Natural killer cell (primary cell): ENCODE measurements around the gene PRRT1. TPM values are rescaled to one million over a fixed set of nuclear protein-coding genes. Genes with fewer than 3 reads are reported as not detected.
"Not testable (repeated sequence)": the region's sequence is repeated elsewhere in the genome, so short reads cannot be mapped to it uniquely, and the experiment has no call there.

Source experiments
- ATAC-seq, 3 donors: fragments of 150-1000 bp in 2 of 3; fragments of 200-7000 bp in 1 of 3; cut with Tn5 transposase; 1 replicate in 1 of 3; 2 replicates in 2 of 3; pipeline ENCODE4 v1.10.0; 2021; ENCODE audit warnings: mild to moderate bottlenecking in 2 of 3, moderate library complexity in 2 of 3
- DNase-seq, 2 donors: peaks; one replicate each; pipeline versions ENCODE4 v3.0.0 to v3.0.0-alpha.2; 2013 to 2021; ENCODE audit warnings: mixed read lengths in 1 of 2
- H3K27ac ChIP-seq: one replicate; pipeline ENCODE4 v1.5.1; 2013; ENCODE audit warnings: mild to moderate bottlenecking, low read length
- H3K27me3 ChIP-seq: one replicate; pipeline ENCODE4 v1.6.1; 2013; ENCODE audit warnings: low read length; ENCODE audit not compliant: control insufficient read depth, insufficient read depth
- H3K36me3 ChIP-seq: one replicate; pipeline ENCODE4 v1.6.1; 2013; ENCODE audit warnings: low read length; ENCODE audit not compliant: control insufficient read depth, insufficient read depth
- H3K4me1 ChIP-seq: one replicate; pipeline ENCODE4 v1.6.1; 2013; ENCODE audit warnings: low read length; ENCODE audit not compliant: control insufficient read depth, insufficient read depth
- H3K4me3 ChIP-seq: one replicate; pipeline ENCODE4 v1.5.1; 2013; ENCODE audit warnings: low read length
- H3K9me3 ChIP-seq: one replicate; pipeline ENCODE4 v1.6.1; 2013; ENCODE audit warnings: low read length; ENCODE audit not compliant: control insufficient read depth, insufficient read depth
- H3K27ac Mint-ChIP-seq, 2 donors: one replicate each; pipeline ENCODE4 v1.8.0; 2022; ENCODE audit warnings: mild to moderate bottlenecking in 2 of 2, mixed read lengths in 2 of 2, moderate library complexity in 1 of 2
- H3K27me3 Mint-ChIP-seq, 2 donors: one replicate each; pipeline ENCODE4 v1.8.0; 2022; ENCODE audit warnings: low read depth in 2 of 2, mixed read lengths in 2 of 2
- H3K36me3 Mint-ChIP-seq: one replicate; pipeline ENCODE4 v1.8.0; 2022; ENCODE audit warnings: mixed read lengths
- H3K4me1 Mint-ChIP-seq, 2 donors: one replicate each; pipeline ENCODE4 v1.8.0; 2022; ENCODE audit warnings: mixed read lengths in 2 of 2
- H3K4me3 Mint-ChIP-seq: one replicate; pipeline ENCODE4 v1.8.0; 2022; ENCODE audit warnings: mild to moderate bottlenecking, moderate library complexity, mixed read lengths
- H3K9me3 Mint-ChIP-seq, 2 donors: one replicate each; pipeline ENCODE4 v1.8.0; 2022; ENCODE audit warnings: mixed read lengths in 2 of 2
- WGBS: methylation state at CpG from one replicate; pipeline ENCODE4 v1.1.7; 2013; ENCODE audit warnings: missing lambda C conversion rate; ENCODE audit not compliant: insufficient coverage; 5-methylcytosine and 5-hydroxymethylcytosine counted together
- intact Hi-C: fragments of 100-400 bp; cut with micrococcal nuclease; formaldehyde crosslinking; loops from one replicate; pipeline ENCODE4 v1.14.2; 2022
- total RNA-seq, 4 donors: library from RNA; stranded (reverse); fragments of 120-200 nt in 1 of 4; gene quantifications; one replicate each; pipeline versions ENCODE4 v1.2.3 to v1.2.4, GENCODE V29; 2013 to 2022
- TF ChIP-seq, protein P1 (sequence below): fragments of 200-600 bp; IDR thresholded peaks from one replicate; pipeline ENCODE4 v1.8.0; 2022; ENCODE audit warnings: antibody characterized with exemption

PRRT1 gene
- total RNA-seq, 3 donors from 2014 or later (not counting 1 experiment from before 2014, with no cell fraction given): 0.38 to 0.63 (median 0.54) TPM

DNA sequence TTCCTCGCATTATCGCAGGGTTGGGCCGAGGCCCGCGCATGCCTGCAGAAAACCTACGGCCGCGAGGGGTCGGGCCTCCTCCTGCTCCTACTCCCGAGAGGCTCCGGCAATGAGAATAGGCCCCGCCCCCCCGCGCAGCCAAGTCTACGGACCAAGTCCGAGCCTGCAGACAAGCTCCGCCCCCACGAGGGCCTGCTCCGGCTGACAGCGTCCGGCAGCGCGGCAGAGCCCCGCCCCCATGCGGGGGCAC is 43.8 kb upstream of the PRRT1 start:
- DNase-seq (peak; percentile 99), ATAC-seq (peak; percentile 79 to 94 (median 82))
- peak overlapping the region; percentile 99 for H3K27ac Mint-ChIP-seq
- no peaks in the 10 kb centered on the region for H3K9me3 Mint-ChIP-seq
- H3K36me3 ChIP-seq: peaks cover 7% of the 10 kb centered on the region
- H3K36me3 Mint-ChIP-seq: no peaks in the 10 kb centered on the region
- TF ChIP-seq, protein P1, sequence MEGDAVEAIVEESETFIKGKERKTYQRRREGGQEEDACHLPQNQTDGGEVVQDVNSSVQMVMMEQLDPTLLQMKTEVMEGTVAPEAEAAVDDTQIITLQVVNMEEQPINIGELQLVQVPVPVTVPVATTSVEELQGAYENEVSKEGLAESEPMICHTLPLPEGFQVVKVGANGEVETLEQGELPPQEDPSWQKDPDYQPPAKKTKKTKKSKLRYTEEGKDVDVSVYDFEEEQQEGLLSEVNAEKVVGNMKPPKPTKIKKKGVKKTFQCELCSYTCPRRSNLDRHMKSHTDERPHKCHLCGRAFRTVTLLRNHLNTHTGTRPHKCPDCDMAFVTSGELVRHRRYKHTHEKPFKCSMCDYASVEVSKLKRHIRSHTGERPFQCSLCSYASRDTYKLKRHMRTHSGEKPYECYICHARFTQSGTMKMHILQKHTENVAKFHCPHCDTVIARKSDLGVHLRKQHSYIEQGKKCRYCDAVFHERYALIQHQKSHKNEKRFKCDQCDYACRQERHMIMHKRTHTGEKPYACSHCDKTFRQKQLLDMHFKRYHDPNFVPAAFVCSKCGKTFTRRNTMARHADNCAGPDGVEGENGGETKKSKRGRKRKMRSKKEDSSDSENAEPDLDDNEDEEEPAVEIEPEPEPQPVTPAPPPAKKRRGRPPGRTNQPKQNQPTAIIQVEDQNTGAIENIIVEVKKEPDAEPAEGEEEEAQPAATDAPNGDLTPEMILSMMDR: peak; percentile 36
- H3K4me3 ChIP-seq: no peak overlapping the region
- H3K27me3 Mint-ChIP-seq: no peaks in the 10 kb centered on the region
- intact Hi-C loops: loop anchor here (1.0 to 10.0 kb wide), 6 partner anchors 17 to 777 kb away; partner anchors contain the start of genes ATF6B, DXO, PPT2 and PSMB8
- H3K9me3 ChIP-seq: no peaks in the 10 kb centered on the region
- H3K27ac ChIP-seq: peak overlapping the region; percentile 100
- H3K27me3 ChIP-seq: no peaks in the 10 kb centered on the region
- peaks cover 46 to 67% of the 10 kb centered on the region in 2 donors for H3K4me1 Mint-ChIP-seq
- H3K4me3 Mint-ChIP-seq: peak overlapping the region; percentile 98
- peaks cover 61% of the 10 kb centered on the region for H3K4me1 ChIP-seq
- WGBS: under 1% methylated on average over 25 of the region's 25 CpGs

DNA sequence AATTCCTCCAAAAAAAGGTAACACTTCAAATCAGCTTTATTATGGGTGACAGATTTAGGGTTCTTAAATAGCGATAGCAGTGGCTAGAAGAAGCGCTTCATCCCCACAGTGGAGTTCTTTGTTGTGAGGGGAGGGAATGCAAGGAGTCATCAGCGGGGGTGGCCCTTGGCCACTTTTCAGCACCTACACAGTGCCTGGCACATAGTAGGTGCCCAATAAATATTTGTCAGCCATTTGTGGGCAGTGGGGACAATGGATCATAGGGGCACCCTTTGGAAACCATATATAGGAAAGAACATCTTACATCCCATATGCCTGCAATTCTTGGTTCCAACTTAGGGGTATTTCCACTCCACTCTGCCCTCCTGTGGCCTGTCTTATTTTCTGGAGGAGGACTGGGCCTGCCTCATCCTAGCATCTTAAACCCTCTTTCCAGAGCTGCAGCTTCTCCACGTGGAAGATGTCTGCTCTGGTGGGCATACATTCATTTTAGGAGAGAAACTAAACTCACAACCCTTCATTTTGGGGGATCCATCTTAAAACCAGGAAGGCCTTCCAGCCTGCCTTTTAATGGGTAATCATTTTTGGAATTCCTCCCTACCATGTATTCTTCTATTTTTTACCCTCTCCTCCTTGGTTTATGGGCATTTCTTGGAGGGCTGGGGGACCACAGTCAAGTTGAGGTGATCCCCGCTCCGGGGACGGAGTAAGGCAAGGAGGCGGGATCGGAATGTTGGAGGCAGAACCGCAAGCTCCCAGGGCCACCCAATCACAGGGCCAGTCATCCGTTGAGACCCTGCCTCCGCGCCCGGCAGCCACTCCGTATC is 43.3 kb upstream of the PRRT1 start:
- Histone ChIP-seq H3K36me3 (peaks cover 7% of the 10 kb centered on the region), H3K4me3 (peak overlapping the region; percentile 31), H3K27me3 (no peaks in the 10 kb centered on the region), H3K4me1 (peaks cover 65% of the 10 kb centered on the region), H3K9me3 (no peaks in the 10 kb centered on the region), H3K27ac (peak overlapping the region; percentile 82)
- WGBS: 13% methylated on average over 14 of the region's 15 CpGs
- no peak for ATAC-seq
- Mint-ChIP-seq H3K36me3 (no peaks in the 10 kb centered on the region), H3K4me1 (peaks cover 50 to 71% of the 10 kb centered on the region in 2 donors), H3K4me3 (peak overlapping the region; percentile 98), H3K27me3 (no peaks in the 10 kb centered on the region), H3K27ac (peak overlapping the region; percentile 99), H3K9me3 (no peaks in the 10 kb centered on the region)
- TF ChIP-seq, protein P1: peak; percentile 61
- peak; percentile 25 to 70 for DNase-seq
- intact Hi-C loops: loop anchor here (1.0 to 10.0 kb wide), 6 partner anchors 17 to 777 kb away; partner anchors contain the start of genes ATF6B, DXO, PPT2 and PSMB8

DNA sequence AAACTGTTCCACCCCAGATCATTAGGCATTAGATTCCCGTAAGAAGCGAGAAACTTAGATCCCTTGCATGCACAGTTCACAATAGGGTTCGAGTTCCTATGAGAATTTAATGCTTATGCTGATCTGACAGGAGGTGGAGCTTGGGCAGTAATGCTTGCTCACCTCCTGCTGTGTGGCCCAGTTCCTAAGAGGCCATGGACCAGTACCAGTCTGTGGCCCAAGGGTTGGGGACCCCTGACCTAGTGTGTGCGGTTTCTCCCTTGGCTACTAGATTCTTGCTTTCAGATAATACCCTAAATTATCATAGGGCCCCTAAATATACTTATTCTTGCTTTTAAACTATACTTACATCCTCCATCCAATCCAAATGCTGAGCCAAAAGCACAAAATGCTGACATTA is 42.6 kb upstream of the PRRT1 start:
- Mint-ChIP-seq H3K4me1 (peaks cover 51 to 73% of the 10 kb centered on the region in 2 donors), H3K27ac (peak overlapping the region; percentile 99), H3K9me3 (no peaks in the 10 kb centered on the region), H3K36me3 (no peaks in the 10 kb centered on the region), H3K4me3 (peak overlapping the region; percentile 98), H3K27me3 (no peaks in the 10 kb centered on the region)
- Histone ChIP-seq H3K27me3 (no peaks in the 10 kb centered on the region), H3K4me3 (no peak overlapping the region), H3K27ac (peak overlapping the region; percentile 82), H3K4me1 (peaks cover 67% of the 10 kb centered on the region), H3K9me3 (no peaks in the 10 kb centered on the region), H3K36me3 (peaks cover 7% of the 10 kb centered on the region)
- TF ChIP-seq, protein P1: no peak
- DNase-seq (no peak), ATAC-seq (no peak)
- WGBS: 97% methylated on average over 4 of the region's 4 CpGs
- intact Hi-C loops: loop anchor here (10.0 kb wide), 1 partner anchor 220 kb away; the partner anchor contains the start of gene DXO

DNA sequence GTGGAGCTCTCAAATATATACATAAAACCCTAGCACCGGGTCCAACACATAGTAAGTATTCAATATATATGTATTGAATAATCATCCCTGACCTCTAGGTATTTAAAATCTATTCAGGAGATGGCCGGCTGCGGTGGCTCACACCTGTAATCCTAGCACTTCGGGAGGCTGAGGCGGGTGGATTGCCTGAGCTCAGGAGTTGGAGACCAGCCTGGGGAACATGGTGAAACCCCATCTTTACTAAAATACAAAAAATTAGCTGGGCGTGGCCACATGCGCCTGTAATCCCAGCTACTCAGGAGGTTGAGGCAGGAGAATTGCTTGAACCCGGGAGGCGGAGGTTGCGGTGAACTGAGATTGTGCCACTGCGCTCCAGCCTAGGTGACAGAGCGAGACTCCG is 41.4 kb upstream of the PRRT1 start:
- not testable (repeated sequence) for H3K36me3 ChIP-seq, H3K9me3 Mint-ChIP-seq, H3K27me3 Mint-ChIP-seq, H3K36me3 Mint-ChIP-seq, DNase-seq, ATAC-seq, H3K9me3 ChIP-seq, H3K27me3 ChIP-seq
- 71% methylated on average over 8 of the region's 13 CpGs for WGBS
- peaks cover 62 to 84% of the 10 kb centered on the region in 2 donors for H3K4me1 Mint-ChIP-seq
- peak overlapping the region; percentile 99 for H3K27ac Mint-ChIP-seq
- peak overlapping the region; percentile 94 for H3K4me3 Mint-ChIP-seq
- H3K4me3 ChIP-seq: peak overlapping the region; percentile 69
- H3K27ac ChIP-seq: peak overlapping the region; percentile 99
- intact Hi-C loops: loop anchor here (10.0 kb wide), 1 partner anchor 218 kb away; the partner anchor contains the start of gene DXO
- H3K4me1 ChIP-seq: peaks cover 80% of the 10 kb centered on the region
